SK-N-SH treated with all-trans-retinoic acid at 6 μM for 48 hours (cell line): ENCODE measurements around the gene NOC4L.

Source experiments
- ARNTL ChIP-seq: fragments of 450-650 bp; formaldehyde crosslinking; IDR thresholded peaks from 2 replicates; pipeline ENCODE4 v1.5.0; 2020; ENCODE audit warnings: low read depth, mild to moderate bottlenecking, moderate library complexity, borderline replicate concordance
- CSRNP3 ChIP-seq: fragments of 250-450 bp; sonication (Bioruptor Pico); IDR thresholded peaks from 2 replicates; pipeline ENCODE4 v1.5.1; 2021; ENCODE audit warnings: mild to moderate bottlenecking, moderate library complexity
- TOX ChIP-seq: fragments of 250-450 bp; sonication (Bioruptor Pico); IDR thresholded peaks from 2 replicates; pipeline ENCODE4 v1.8.0; 2021; ENCODE audit warnings: mild to moderate bottlenecking, moderate library complexity, borderline replicate concordance
- ZNF70 ChIP-seq: fragments of 450-650 bp; formaldehyde crosslinking; IDR thresholded peaks from 2 replicates; pipeline ENCODE4 v1.5.0; 2020; ENCODE audit warnings: mild to moderate bottlenecking, moderate library complexity

GRCh38 chr12:132199526-132200319, 55.5 kb downstream of the NOC4L start:
- TF ChIP-seq CSRNP3 (CRISPR knock-in tag): no peak
- no peak for TF ChIP-seq TOX (CRISPR knock-in tag)
- TF ChIP-seq ZNF70 (CRISPR knock-in tag): no peak
- no peak for TF ChIP-seq ARNTL (CRISPR knock-in tag)
